A673 (cell line): Measurements from ENCODE around the gene NFATC2.

ENCODE experiments used
- CTCF ChIP-seq: fragments of 300-800, 200-600 bp; sonication (generic); conservative IDR thresholded peaks from 2 replicates; pipeline ENCODE4 v1.5.1; 2017; ENCODE audit warnings: low read depth, mild to moderate bottlenecking, antibody characterized with exemption, low read length, moderate library complexity, mixed read lengths
- EZH2 ChIP-seq: fragments of 200-600 bp; sonication (generic); IDR thresholded peaks from 2 replicates; pipeline ENCODE4 v1.6.1; 2017; ENCODE audit warnings: borderline replicate concordance, low read depth, mild to moderate bottlenecking, mixed read lengths, antibody characterized with exemption, low read length; ENCODE audit not compliant: poor library complexity, severe bottlenecking

GRCh38 chr20:51562027-51562331 is 19.5 kb upstream of the NFATC2 start:
- TF ChIP-seq CTCF (no peak), EZH2 (no peak)
